ENCODE results near the gene DGCR8. TPM values are rescaled to one million over a fixed set of nuclear protein-coding genes. Genes with fewer than 3 reads are reported as not detected.

Gene DGCR8
- total RNA-seq, 6 experiments from 2014 or later, result 19.8 to 24.5 (median 22.0) TPM

DNA sequence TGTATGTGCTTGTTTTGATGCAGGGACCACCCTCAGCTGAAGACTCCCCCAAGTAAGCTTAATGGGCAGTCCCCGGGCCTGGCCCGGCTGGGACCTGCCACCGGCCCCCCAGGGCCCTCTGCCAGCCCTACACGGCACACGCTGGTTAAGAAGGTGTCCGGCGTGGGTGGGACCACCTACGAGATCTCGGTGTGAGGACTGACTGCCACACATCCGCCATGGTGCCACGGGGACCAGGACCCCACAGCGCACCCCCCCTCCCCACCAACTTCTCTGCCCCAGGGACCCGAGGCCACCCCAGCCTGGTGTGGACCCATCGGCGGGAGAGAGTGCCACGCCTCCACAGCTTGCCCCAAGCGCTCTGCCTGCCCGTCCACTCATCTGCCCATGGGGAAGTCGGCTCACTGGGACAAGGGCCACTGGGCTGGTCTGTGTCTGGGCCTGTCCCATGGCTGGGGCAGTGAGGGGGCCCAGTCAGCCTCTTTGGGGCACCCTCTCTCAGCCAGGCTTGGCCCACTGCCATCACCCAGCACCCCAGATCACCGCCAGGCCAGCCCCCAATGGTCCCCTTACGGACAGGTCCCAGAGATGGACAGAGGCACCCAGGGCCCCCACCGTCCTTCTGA lies 65.3 kb downstream of the DGCR8 start:
- H3K36me3 Mint-ChIP-seq (ENCODE audit: low read depth), result no peaks in the 10 kb centered on the region
- H3K27ac Mint-ChIP-seq, result no peak overlapping the region
- peaks cover 9% of the 10 kb centered on the region for H3K4me1 Mint-ChIP-seq (ENCODE audit: low read depth)
- TF ChIP-seq, protein P1, sequence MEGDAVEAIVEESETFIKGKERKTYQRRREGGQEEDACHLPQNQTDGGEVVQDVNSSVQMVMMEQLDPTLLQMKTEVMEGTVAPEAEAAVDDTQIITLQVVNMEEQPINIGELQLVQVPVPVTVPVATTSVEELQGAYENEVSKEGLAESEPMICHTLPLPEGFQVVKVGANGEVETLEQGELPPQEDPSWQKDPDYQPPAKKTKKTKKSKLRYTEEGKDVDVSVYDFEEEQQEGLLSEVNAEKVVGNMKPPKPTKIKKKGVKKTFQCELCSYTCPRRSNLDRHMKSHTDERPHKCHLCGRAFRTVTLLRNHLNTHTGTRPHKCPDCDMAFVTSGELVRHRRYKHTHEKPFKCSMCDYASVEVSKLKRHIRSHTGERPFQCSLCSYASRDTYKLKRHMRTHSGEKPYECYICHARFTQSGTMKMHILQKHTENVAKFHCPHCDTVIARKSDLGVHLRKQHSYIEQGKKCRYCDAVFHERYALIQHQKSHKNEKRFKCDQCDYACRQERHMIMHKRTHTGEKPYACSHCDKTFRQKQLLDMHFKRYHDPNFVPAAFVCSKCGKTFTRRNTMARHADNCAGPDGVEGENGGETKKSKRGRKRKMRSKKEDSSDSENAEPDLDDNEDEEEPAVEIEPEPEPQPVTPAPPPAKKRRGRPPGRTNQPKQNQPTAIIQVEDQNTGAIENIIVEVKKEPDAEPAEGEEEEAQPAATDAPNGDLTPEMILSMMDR (IDR thresholded peaks at IDR 0.05), result no peak
- no peak overlapping the region for H3K4me3 Mint-ChIP-seq
- no peaks in the 10 kb centered on the region for H3K9me3 Mint-ChIP-seq
- H3K27me3 Mint-ChIP-seq (ENCODE audit: insufficient read depth), result no peaks in the 10 kb centered on the region
- no peak for DNase-seq

DNA sequence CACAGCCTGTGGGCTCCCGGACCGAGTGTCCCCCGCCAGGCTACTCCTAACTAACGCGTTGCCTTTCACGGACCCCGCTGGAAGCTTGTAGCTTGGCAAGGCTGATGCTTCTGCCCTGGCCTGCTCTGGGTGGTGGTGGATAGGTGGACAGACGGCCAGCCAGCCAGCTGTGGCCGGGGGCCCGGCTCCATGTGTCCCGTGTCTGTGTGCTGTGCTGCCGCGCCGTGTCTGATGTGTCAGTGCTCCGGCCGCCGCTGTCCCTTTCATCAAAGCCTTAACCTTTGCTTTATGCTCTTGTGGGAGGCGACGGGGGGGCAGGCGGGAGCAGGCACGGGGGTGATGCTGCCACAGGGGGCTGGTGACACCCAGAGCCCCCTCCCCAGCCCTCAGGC lies 65.8 kb downstream of the DGCR8 start:
- no peaks in the 10 kb centered on the region for H3K36me3 Mint-ChIP-seq (ENCODE audit: low read depth)
- H3K4me3 Mint-ChIP-seq, result no peak overlapping the region
- no peaks in the 10 kb centered on the region for H3K27me3 Mint-ChIP-seq (ENCODE audit: insufficient read depth)
- DNase-seq, result no peak
- H3K4me1 Mint-ChIP-seq (ENCODE audit: low read depth), result peaks cover 9% of the 10 kb centered on the region
- TF ChIP-seq, protein P1 (IDR thresholded peaks at IDR 0.05), result no peak
- no peaks in the 10 kb centered on the region for H3K9me3 Mint-ChIP-seq
- no peak overlapping the region for H3K27ac Mint-ChIP-seq

DNA sequence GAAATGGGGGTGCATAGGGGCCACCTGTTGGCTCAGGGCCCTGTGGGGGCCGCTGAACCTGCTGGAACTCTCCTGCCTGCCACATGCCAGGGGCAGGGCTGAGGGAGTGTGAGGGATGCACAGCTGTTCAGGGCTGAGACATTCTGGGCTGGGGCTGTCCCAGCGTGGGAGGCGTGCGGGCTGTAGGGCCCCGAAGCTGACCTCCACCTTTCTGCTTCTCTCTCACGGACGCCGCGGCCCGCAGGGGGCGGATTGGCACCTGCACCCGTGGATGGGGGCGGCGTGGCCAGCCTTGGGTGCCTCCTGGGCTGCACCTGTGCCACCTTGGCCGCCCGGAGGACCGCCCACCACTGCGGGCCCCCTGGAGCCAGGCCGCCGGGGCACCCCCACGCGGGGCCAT lies 66.7 kb downstream of the DGCR8 start:
- Mint-ChIP-seq H3K36me3 (ENCODE audit: low read depth) (no peaks in the 10 kb centered on the region), H3K27me3 (ENCODE audit: insufficient read depth) (no peaks in the 10 kb centered on the region; the same call in 1 of the 2 replicates), H3K4me3 (no peak overlapping the region), H3K9me3 (no peaks in the 10 kb centered on the region), H3K4me1 (ENCODE audit: low read depth) (peaks cover 5% of the 10 kb centered on the region), H3K27ac (no peak overlapping the region)
- TF ChIP-seq, protein P1 (IDR thresholded peaks at IDR 0.05), result no peak
- DNase-seq, result no peak

DNA sequence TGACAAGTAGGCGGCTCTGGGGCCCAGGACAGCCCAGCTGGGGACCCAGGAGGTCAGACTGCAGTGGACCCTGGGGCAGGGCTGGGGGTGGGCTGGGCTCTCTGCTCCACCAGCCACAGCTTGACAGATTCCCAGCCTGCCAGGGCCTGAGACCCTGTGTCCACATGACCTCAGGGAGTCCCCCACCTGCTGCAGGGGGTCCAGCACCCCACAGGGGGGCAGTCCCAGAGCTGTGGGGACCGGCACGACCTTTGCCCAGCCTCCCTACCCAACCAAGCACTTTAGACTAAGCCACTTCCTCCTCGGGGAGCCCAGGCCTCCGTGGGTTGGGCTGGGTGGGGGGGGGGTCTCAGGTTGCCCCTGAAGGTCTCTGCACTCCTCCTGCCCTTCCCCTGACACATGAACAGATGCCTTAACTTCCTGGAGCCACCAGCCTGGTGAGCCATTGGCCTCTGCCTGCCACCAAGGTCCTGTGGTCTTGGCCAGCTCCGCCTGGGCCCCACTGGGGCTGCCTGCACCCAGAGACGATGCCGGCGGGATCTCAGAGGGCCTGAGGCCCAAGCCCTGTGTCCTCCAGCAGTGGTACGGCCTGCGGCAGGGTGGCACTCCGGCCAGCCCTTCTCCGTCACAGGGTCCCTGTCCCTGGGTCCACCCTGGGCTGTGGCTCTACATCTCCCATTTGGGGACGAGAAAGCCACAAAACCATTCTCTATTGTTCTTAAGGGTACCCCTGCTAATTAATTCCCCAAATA lies 67.4 kb downstream of the DGCR8 start:
- Mint-ChIP-seq H3K27me3 (ENCODE audit: insufficient read depth) (no peaks in the 10 kb centered on the region; the same call in 1 of the 2 replicates), H3K9me3 (no peaks in the 10 kb centered on the region), H3K27ac (no peak overlapping the region), H3K4me3 (no peak overlapping the region), H3K4me1 (ENCODE audit: low read depth) (no peaks in the 10 kb centered on the region), H3K36me3 (ENCODE audit: low read depth) (no peaks in the 10 kb centered on the region)
- TF ChIP-seq, protein P1 (IDR thresholded peaks at IDR 0.05), result no peak
- no peak for DNase-seq

DNA sequence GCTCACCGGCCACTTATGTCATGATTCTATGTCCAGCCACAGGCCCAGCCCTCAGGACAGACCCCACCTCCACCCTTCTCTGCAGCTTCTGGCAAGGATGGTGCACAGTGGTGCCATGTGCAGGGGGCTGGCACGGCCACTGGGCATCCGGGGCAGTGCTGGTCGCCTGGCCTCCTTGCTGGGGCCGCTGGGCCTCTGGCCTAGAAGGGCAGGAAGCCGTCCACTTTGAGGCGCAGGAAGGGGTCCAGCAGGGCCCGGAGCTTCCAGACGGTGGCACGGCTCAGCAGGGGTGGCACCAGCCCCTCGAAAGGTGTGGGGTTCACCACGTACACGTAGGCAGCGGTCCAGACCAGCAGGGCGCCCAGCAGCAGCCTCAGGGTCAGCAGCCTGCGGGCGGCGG lies 68.4 kb downstream of the DGCR8 start:
- Mint-ChIP-seq H3K27ac (no peak overlapping the region), H3K9me3 (no peaks in the 10 kb centered on the region), H3K4me1 (ENCODE audit: low read depth) (peaks cover under 1% of the 10 kb centered on the region; the same call in 1 of the 2 replicates), H3K27me3 (ENCODE audit: insufficient read depth) (no peaks in the 10 kb centered on the region; the same call in 1 of the 2 replicates), H3K4me3 (no peak overlapping the region), H3K36me3 (ENCODE audit: low read depth) (no peaks in the 10 kb centered on the region)
- TF ChIP-seq, protein P1 (IDR thresholded peaks at IDR 0.05), result no peak
- no peak for DNase-seq

All from HFFc6 (cell line).